Heart left ventricle (tissue), 16 donors: ENCODE data around the gene SYNPO2. TPM values are rescaled to one million over a fixed set of nuclear protein-coding genes. Genes with fewer than 3 reads are reported as not detected.

Source experiments
- ATAC-seq, 4 donors: fragments of 200-7000 bp; cut with Tn5 transposase; one replicate each; pipeline ENCODE4 v1.9.1; 2020 to 2022; ENCODE audit warnings: moderate library complexity in 4 of 4, mild to moderate bottlenecking in 3 of 4, moderate number of reproducible peaks in 1 of 4
- DNase-seq, 5 donors: peaks; one replicate each; pipeline ENCODE4 v3.0.0-alpha.2; 2020
- H3K27ac ChIP-seq, 12 donors: fragments of 200-600 bp; sonication (generic) in 4 of 12; one replicate each; pipeline versions ENCODE4 v1.5.0 to v1.8.0; 2016 to 2022; ENCODE audit warnings: mild to moderate bottlenecking in 2 of 12
- H3K27me3 ChIP-seq, 9 donors: fragments of 200-600 bp; sonication (generic) in 2 of 9; one replicate each; pipeline versions ENCODE4 v1.5.1 to v1.8.0; 2016 to 2022; ENCODE audit warnings: mild to moderate bottlenecking in 3 of 9
- H3K36me3 ChIP-seq, 9 donors: fragments of 200-600 bp; sonication (generic) in 2 of 9; one replicate each; pipeline versions ENCODE4 v1.5.0 to v1.8.0; 2018 to 2022; ENCODE audit warnings: mild to moderate bottlenecking in 2 of 9
- H3K4me1 ChIP-seq, 12 donors: fragments of 200-600 bp; sonication (generic) in 4 of 12; one replicate each; pipeline versions ENCODE4 v1.5.0 to v1.8.0; 2016 to 2022; ENCODE audit warnings: mild to moderate bottlenecking in 3 of 12
- H3K4me3 ChIP-seq, 12 donors: fragments of 200-600 bp; sonication (generic) in 4 of 12; one replicate each; pipeline versions ENCODE4 v1.5.0 to v1.8.0; 2017 to 2022; ENCODE audit warnings: mild to moderate bottlenecking in 9 of 12, moderate library complexity in 4 of 12
- H3K9me3 ChIP-seq, 12 donors: fragments of 200-600 bp; sonication (generic) in 4 of 12; one replicate each; pipeline versions ENCODE4 v1.5.0 to v1.8.0; 2016 to 2022; ENCODE audit warnings: mild to moderate bottlenecking in 1 of 12
- POLR2A ChIP-seq, 2 donors: fragments of 450-650 bp; IDR thresholded peaks; one replicate each; pipeline ENCODE4 v1.6.1; 2017; ENCODE audit warnings: antibody characterized with exemption in 2 of 2, mild to moderate bottlenecking in 2 of 2, moderate library complexity in 2 of 2
- WGBS, 4 donors: extraction: QIAGEN DNeasy Blood & Tissue Kit in 2 of 4; methylation state at CpG; one replicate each; pipeline versions ENCODE4 v1.1.5 to v1.1.7; 2013 to 2018; 5-methylcytosine and 5-hydroxymethylcytosine counted together
- intact Hi-C, 10 donors: fragments of 100-400 bp; cut with DNase I; formaldehyde crosslinking; loops; one replicate each; pipeline versions ENCODE4 v1.11.1 to v1.14.2; 2022
- polyA plus RNA-seq, 2 donors: library from polyadenylated mRNA; stranded (reverse); fragments of 200-250 nt; gene quantifications; one replicate each; pipeline ENCODE4 v1.2.3, GENCODE V29; 2013
- total RNA-seq, 9 donors: library from RNA; depleted of rRNA in 2 of 9; stranded (reverse); fragments of >200 nt in 2 of 9; fragmentation: NEBNext Ultra II Directional in 3 of 9; extraction: Animal tissue kit (Norgen Biotek cat#: 25700) in 3 of 9; gene quantifications; one replicate each; pipeline versions ENCODE4 v1.1.0 to v1.2.4, GENCODE V29; 2016 to 2023
- TF ChIP-seq, protein P1 (sequence below), 12 donors: fragments of 200-600 bp; sonication (generic) in 4 of 12; IDR thresholded peaks; one replicate each; pipeline versions ENCODE4 v1.5.0 to v1.8.0; 2018 to 2022; ENCODE audit warnings: antibody characterized with exemption in 12 of 12, mild to moderate bottlenecking in 5 of 12
- donor health status: ischemic (EF 13 %, LVEDD 7.1; RV severe dilation, severe dysfunction).
- donor health status: healthy with polysubstance abuse.
- donor health status: DM: no; HTN: yes; CAD: no.
- donor health status: DM: no; HTN: no; CAD: no.
- donor health status: ischemic (EF 25% LVEDD 6.9; RV normal size, moderate dysfunction).
- donor health status: ischemic (EF 25% LVEDD 5.7; RV mildly dilated, moderate dysfunction).
- donor health status: healthy.
- donor health status: DM: yes; HTN: yes; CAD: no.
- donor health status: ischemic (EF 35%, LVEDD 5.7; RV mildly dilated, moderate dysfunction).
- donor health status: nonischemic (EF 11% LVEDD 7.7; RV severe dilation, severe dysfunction).
- donor health status: DM: yes; HTN: yes; CAD: no.
- donor health status: PGD.
- donor health status: ischemic (EF 29% LVEDD 5.4; RV normal size, mild dysfunction).
- donor health status: nonischemic (EF 23%, LVEDD 6.1; RV moderate dilation, normal function).

The SYNPO2 gene
- total and polyA plus RNA-seq, 11 donors: 31.2 to 290 (median 231) TPM

DNA sequence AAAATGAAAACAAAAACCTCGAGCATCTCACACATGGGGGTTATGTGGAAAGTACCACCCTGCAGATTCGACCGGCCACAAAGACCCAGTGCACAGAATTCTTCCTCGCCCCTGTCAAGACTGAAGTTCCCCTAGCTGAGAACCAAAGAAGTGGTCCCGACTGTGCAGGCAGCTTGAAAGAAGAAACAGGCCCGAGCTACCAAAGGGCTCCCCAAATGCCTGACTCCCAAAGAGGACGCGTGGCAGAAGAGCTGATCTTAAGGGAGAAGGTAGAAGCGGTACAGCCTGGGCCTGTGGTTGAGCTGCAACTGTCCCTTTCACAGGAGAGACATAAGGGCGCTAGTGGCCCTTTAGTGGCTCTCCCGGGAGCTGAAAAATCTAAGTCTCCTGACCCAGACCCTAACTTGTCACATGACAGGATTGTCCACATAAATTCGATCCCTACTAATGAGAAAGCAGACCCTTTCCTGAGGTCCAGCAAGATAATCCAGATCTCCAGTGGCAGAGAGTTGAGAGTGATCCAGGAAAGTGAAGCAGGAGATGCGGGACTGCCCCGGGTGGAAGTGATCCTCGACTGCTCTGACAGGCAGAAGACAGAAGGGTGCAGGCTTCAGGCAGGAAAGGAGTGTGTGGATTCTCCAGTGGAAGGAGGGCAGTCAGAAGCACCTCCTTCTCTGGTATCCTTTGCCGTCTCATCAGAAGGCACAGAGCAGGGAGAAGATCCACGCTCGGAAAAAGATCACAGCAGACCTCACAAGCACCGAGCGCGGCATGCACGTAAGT lies 138.2 kb downstream of the SYNPO2 start:
- Histone ChIP-seq H3K27me3 (no peaks in the 10 kb centered on the region), H3K27ac (peak overlapping the region; percentile 19 to 94 (median 87)), H3K9me3 (no peaks in the 10 kb centered on the region), H3K4me1 (peaks cover 0 to 52% (median 33%) of the 10 kb centered on the region in 12 donors), H3K4me3 (peak overlapping the region in 9 of 12 donors; percentile 3 to 43 (median 26)), H3K36me3 (peaks cover 0 to 31% (median 22%) of the 10 kb centered on the region in 9 donors)
- 56 to 76% (median 63%) methylated on average over 22 of the region's 22 CpGs for WGBS, 4 donors
- TF ChIP-seq, protein P1, sequence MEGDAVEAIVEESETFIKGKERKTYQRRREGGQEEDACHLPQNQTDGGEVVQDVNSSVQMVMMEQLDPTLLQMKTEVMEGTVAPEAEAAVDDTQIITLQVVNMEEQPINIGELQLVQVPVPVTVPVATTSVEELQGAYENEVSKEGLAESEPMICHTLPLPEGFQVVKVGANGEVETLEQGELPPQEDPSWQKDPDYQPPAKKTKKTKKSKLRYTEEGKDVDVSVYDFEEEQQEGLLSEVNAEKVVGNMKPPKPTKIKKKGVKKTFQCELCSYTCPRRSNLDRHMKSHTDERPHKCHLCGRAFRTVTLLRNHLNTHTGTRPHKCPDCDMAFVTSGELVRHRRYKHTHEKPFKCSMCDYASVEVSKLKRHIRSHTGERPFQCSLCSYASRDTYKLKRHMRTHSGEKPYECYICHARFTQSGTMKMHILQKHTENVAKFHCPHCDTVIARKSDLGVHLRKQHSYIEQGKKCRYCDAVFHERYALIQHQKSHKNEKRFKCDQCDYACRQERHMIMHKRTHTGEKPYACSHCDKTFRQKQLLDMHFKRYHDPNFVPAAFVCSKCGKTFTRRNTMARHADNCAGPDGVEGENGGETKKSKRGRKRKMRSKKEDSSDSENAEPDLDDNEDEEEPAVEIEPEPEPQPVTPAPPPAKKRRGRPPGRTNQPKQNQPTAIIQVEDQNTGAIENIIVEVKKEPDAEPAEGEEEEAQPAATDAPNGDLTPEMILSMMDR (IDR thresholded peaks at IDR 0.05): peak in 1 of 12 donors; percentile 10
- no peak for TF ChIP-seq POLR2A (IDR thresholded peaks at IDR 0.05)
- peak in 1 of 5 donors; percentile 32 for DNase-seq
- intact Hi-C loops: loop anchor here in 4 of 10 donors (5.0 kb wide), 3 partner anchors 35 to 45 kb away; no protein-coding TSS in a partner anchor
- peak; percentile 33 to 70 (median 66) for ATAC-seq

DNA sequence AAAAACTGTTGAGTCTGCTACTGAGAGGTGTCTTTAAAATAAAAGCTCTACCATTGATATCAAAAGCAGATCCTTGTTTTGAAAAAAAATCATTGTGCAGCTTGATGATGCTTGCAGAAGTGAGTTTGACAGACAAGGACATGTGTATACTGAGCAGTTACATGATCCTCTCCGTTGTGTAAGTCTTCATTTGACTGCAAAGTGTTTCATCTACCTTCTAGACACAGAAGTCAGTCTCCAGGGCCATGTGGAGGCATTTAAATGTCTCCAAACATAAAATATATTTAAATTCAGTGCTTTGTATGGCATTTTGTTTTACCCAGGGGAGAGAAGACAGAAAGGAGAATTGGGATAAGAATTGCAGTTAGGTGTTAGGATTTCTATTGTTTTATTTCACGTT lies 139.2 kb downstream of the SYNPO2 start:
- DNase-seq (no peak), ATAC-seq (peak in 1 of 4 donors; percentile 24)
- Histone ChIP-seq H3K27me3 (no peaks in the 10 kb centered on the region), H3K27ac (peak overlapping the region in 9 of 12 donors; percentile 76 to 94 (median 88)), H3K36me3 (peaks cover 0 to 40% (median 25%) of the 10 kb centered on the region in 9 donors), H3K4me1 (peaks cover 0 to 51% (median 32%) of the 10 kb centered on the region in 12 donors), H3K9me3 (no peaks in the 10 kb centered on the region), H3K4me3 (peak overlapping the region in 8 of 12 donors; percentile 2 to 43 (median 26))
- TF ChIP-seq POLR2A (IDR thresholded peaks at IDR 0.05): no peak
- TF ChIP-seq, protein P1 (IDR thresholded peaks at IDR 0.05): no peak
- intact Hi-C loops: loop anchor here in 4 of 10 donors (5.0 kb wide), 3 partner anchors 36 to 46 kb away; no protein-coding TSS in a partner anchor
- 37 to 42% (median 40%) methylated on average over 2 of the region's 2 CpGs for WGBS, 4 donors

DNA sequence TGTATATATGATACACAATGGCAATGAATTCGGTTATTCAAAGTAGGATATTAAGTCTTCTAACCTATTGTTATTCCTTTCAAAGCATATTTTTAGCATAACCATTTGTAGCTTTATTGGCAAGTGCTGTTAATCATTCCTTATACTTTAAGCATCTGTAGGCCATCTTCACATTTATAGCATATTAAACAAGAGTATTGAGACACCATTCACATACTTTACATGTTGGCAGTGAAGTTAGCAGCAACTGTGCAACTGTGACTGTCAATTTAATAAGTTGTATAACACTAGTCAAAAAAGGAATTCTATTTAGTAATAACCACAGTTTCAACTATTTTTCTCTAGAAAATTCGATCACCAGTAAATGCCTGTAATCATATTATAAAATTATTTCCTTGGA lies 139.6 kb downstream of the SYNPO2 start:
- ATAC-seq: no peak
- DNase-seq: no peak
- H3K36me3 ChIP-seq: peaks cover 0 to 44% (median 25%) of the 10 kb centered on the region in 9 donors
- no peaks in the 10 kb centered on the region for H3K9me3 ChIP-seq
- 84 to 88% (median 86%) methylated on average over 2 of the region's 2 CpGs for WGBS, 4 donors
- H3K27ac ChIP-seq: peak overlapping the region in 9 of 12 donors; percentile 11 to 94 (median 88)
- intact Hi-C loops: loop anchor here in 4 of 10 donors (5.0 kb wide), 3 partner anchors 36 to 46 kb away; no protein-coding TSS in a partner anchor
- peaks cover 0 to 52% (median 35%) of the 10 kb centered on the region in 12 donors for H3K4me1 ChIP-seq
- H3K4me3 ChIP-seq: peak overlapping the region in 7 of 12 donors; percentile 2 to 43 (median 26)
- no peaks in the 10 kb centered on the region for H3K27me3 ChIP-seq
- TF ChIP-seq, protein P1 (IDR thresholded peaks at IDR 0.05): no peak
- TF ChIP-seq POLR2A (IDR thresholded peaks at IDR 0.05): no peak
